Effector memory CD4-positive, alpha-beta T cell (primary cell): Measurements from ENCODE around the gene CELF5.
"Not testable (repeated sequence)": the region's sequence is repeated elsewhere in the genome, so short reads cannot be mapped to it uniquely, and the experiment has no call there.

Experiments used
- DNase-seq, 3 donors: peaks; one replicate each; pipeline ENCODE4 v3.0.0-alpha.2; 2020
- H3K27ac ChIP-seq: 2 replicates; pipeline ENCODE4 v1.7.0; 2013; ENCODE audit warnings: mild to moderate bottlenecking, low read length, moderate library complexity; ENCODE audit not compliant: insufficient read depth, poor library complexity, severe bottlenecking
- H3K27me3 ChIP-seq: replicated peaks from 2 replicates; pipeline ENCODE4 v1.7.0; 2013; ENCODE audit warnings: mild to moderate bottlenecking, low read length; ENCODE audit not compliant: insufficient read depth, control insufficient read depth, poor library complexity, severe bottlenecking
- H3K36me3 ChIP-seq: 2 replicates; pipeline ENCODE4 v1.7.0; 2013; ENCODE audit warnings: mild to moderate bottlenecking, low read length, moderate library complexity; ENCODE audit not compliant: control insufficient read depth, insufficient read depth
- H3K4me1 ChIP-seq: 2 replicates; pipeline ENCODE4 v1.7.0; 2013; ENCODE audit warnings: low read length, mild to moderate bottlenecking; ENCODE audit not compliant: control insufficient read depth, insufficient read depth, poor library complexity, severe bottlenecking
- H3K4me3 ChIP-seq: 2 replicates; pipeline ENCODE4 v1.7.0; 2013; ENCODE audit warnings: low read length, low read depth, mild to moderate bottlenecking; ENCODE audit not compliant: insufficient read depth, poor library complexity, severe bottlenecking
- H3K9me3 ChIP-seq: 2 replicates; pipeline ENCODE4 v1.7.0; 2013; ENCODE audit warnings: mild to moderate bottlenecking, low read length, moderate library complexity; ENCODE audit not compliant: control insufficient read depth

Gene CELF5

GRCh38 chr19:3190921-3191805 lies 33.3 kb upstream of the CELF5 start:
- DNase-seq = no peak
- Histone ChIP-seq H3K27me3 (no peaks in the 10 kb centered on the region), H3K36me3 (peaks cover 11% of the 10 kb centered on the region), H3K4me3 (no peak overlapping the region), H3K27ac (no peak overlapping the region), H3K9me3 (no peaks in the 10 kb centered on the region), H3K4me1 (peaks cover 33% of the 10 kb centered on the region)

GRCh38 chr19:3191806-3192104 lies 32.7 kb upstream of the CELF5 start:
- not testable (repeated sequence) for DNase-seq, H3K4me3 ChIP-seq, H3K27ac ChIP-seq, H3K27me3 ChIP-seq, H3K9me3 ChIP-seq
- H3K4me1 ChIP-seq = peaks cover 28% of the 10 kb centered on the region
- H3K36me3 ChIP-seq = peaks cover 14% of the 10 kb centered on the region

- H3K4me3 ChIP-seq = no peak overlapping the region
- H3K27ac ChIP-seq = no peak overlapping the region
- no peaks in the 10 kb centered on the region for H3K9me3 ChIP-seq
- no peaks in the 10 kb centered on the region for H3K27me3 ChIP-seq
- H3K4me1 ChIP-seq = peaks cover 23% of the 10 kb centered on the region
- peaks cover 14% of the 10 kb centered on the region for H3K36me3 ChIP-seq
- no peak for DNase-seq
Measured at GRCh38 chr19:3192228-3192635, 32.2 kb upstream of the CELF5 start.

GRCh38 chr19:3192684-3193083 lies 31.8 kb upstream of the CELF5 start:
- H3K9me3 ChIP-seq = no peaks in the 10 kb centered on the region
- H3K27ac ChIP-seq = no peak overlapping the region
- H3K36me3 ChIP-seq = peaks cover 14% of the 10 kb centered on the region

GRCh38 chr19:3193256-3194105 lies 31.0 kb upstream of the CELF5 start:
- Histone ChIP-seq H3K27ac (no peak overlapping the region), H3K4me3 (no peak overlapping the region), H3K36me3 (peaks cover 14% of the 10 kb centered on the region), H3K9me3 (no peaks in the 10 kb centered on the region), H3K4me1 (peaks cover 11% of the 10 kb centered on the region), H3K27me3 (no peaks in the 10 kb centered on the region)
- DNase-seq = no peak

More at GRCh38 chr19:3192684-3193083, 31.8 kb upstream of the CELF5 start:
- H3K27me3 ChIP-seq = no peaks in the 10 kb centered on the region
- no peak for DNase-seq
- no peak overlapping the region for H3K4me3 ChIP-seq
- peaks cover 18% of the 10 kb centered on the region for H3K4me1 ChIP-seq

- Histone ChIP-seq H3K27me3 (no peaks in the 10 kb centered on the region), H3K9me3 (no peaks in the 10 kb centered on the region), H3K4me1 (peaks cover 2% of the 10 kb centered on the region), H3K4me3 (no peak overlapping the region), H3K36me3 (peaks cover 14% of the 10 kb centered on the region), H3K27ac (no peak overlapping the region)
- DNase-seq = no peak
Measured at GRCh38 chr19:3194106-3195087, 30.1 kb upstream of the CELF5 start.

- DNase-seq = no peak
- Histone ChIP-seq H3K9me3 (no peaks in the 10 kb centered on the region), H3K36me3 (peaks cover 14% of the 10 kb centered on the region), H3K27me3 (no peaks in the 10 kb centered on the region), H3K27ac (no peak overlapping the region), H3K4me3 (no peak overlapping the region), H3K4me1 (no peaks in the 10 kb centered on the region)
Measured at GRCh38 chr19:3196064-3196932, 28.2 kb upstream of the CELF5 start.

GRCh38 chr19:3196933-3197205 lies 27.6 kb upstream of the CELF5 start:
- H3K9me3 ChIP-seq = no peaks in the 10 kb centered on the region
- no peak for DNase-seq
- no peaks in the 10 kb centered on the region for H3K27me3 ChIP-seq
- no peaks in the 10 kb centered on the region for H3K4me1 ChIP-seq
- H3K4me3 ChIP-seq = no peak overlapping the region
- H3K27ac ChIP-seq = no peak overlapping the region
- peaks cover 14% of the 10 kb centered on the region for H3K36me3 ChIP-seq
